Measurements from ENCODE around the gene CLIP1. TPM values are rescaled to one million over a fixed set of nuclear protein-coding genes. Genes with fewer than 3 reads are reported as not detected.
A peak's percentile ranks its signal among the peaks of the same experiment; 100 is the strongest.

The CLIP1 gene
- total and polyA plus RNA-seq, 2 of the 8 experiments (the other 6 are each of a cell fraction or from before 2014, with no cell fraction given) = 19.0 to 27.6 TPM

- Histone ChIP-seq H3K79me1 (ENCODE audit: low read depth, low read length) (no peaks in the 10 kb centered on the region), H3K27me3 (replicated peaks in 1 of 4; ENCODE audit: control insufficient read depth in 3 of 4, extremely low read depth in 1 of 4, insufficient read depth in 3 of 4, low read length in 3 of 4) (no peaks in the 10 kb centered on the region), H3K4me3 (ENCODE audit: extremely low read depth in 1 of 4, insufficient read depth in 2 of 4, low read depth in 3 of 4, low read length in 4 of 4) (peak overlapping the region; percentile 63 to 81 (median 72)), H3K4ac (replicated peaks; ENCODE audit: insufficient read length, low read depth, low read length) (no peak overlapping the region), H3K9ac (replicated peaks in 1 of 4; ENCODE audit: extremely low read depth in 1 of 4, low read depth in 3 of 4, low read length in 3 of 4) (peak overlapping the region; percentile 50 to 81 (median 70); a peak in 6 of 7 replicates), H4K8ac (ENCODE audit: extremely low read depth, insufficient read depth, low read length) (no peak overlapping the region), H3K79me2 (ENCODE audit: control insufficient read depth in 1 of 2, insufficient read depth in 2 of 2, low read length in 2 of 2) (peaks cover 0 to 4% of the 10 kb centered on the region in 2 experiments; a peak in 1 of 4 replicates), H2BK20ac (ENCODE audit: low read length) (no peak overlapping the region), H2AK5ac (ENCODE audit: low read depth, low read length) (no peak overlapping the region), H2BK5ac (ENCODE audit: low read depth, low read length) (no peak overlapping the region), H4K20me1 (replicated peaks in 1 of 2; ENCODE audit: control insufficient read depth in 1 of 2, insufficient read depth in 2 of 2, low read length in 2 of 2) (no peaks in the 10 kb centered on the region), H3K18ac (ENCODE audit: extremely low read depth, low read length) (no peak overlapping the region; the same call in 1 of the 2 replicates), H2BK12ac (ENCODE audit: low read depth, low read length) (no peak overlapping the region), H3K56ac (replicated peaks; ENCODE audit: insufficient read length, low read depth, low read length) (no peak overlapping the region), H2BK15ac (ENCODE audit: low read length) (no peak overlapping the region), H3K14ac (ENCODE audit: insufficient read length) (no peak overlapping the region), H4K91ac (replicated peaks; ENCODE audit: insufficient read length, low read length) (no peak overlapping the region), H3K4me1 (replicated peaks in 1 of 4; ENCODE audit: control insufficient read depth in 3 of 4, insufficient read depth in 4 of 4, low read length in 3 of 4) (peaks cover 0 to 10% (median 4%) of the 10 kb centered on the region in 4 experiments; a peak in 3 of 7 replicates), H2AFZ (ENCODE audit: low read length) (no peak overlapping the region), H3K23ac (ENCODE audit: insufficient read length) (no peak overlapping the region), H3K36me3 (ENCODE audit: control insufficient read depth in 2 of 4, insufficient read depth in 4 of 4, low read length in 3 of 4) (no peaks in the 10 kb centered on the region), H3K27ac (ENCODE audit: low read depth, low read length) (no peak overlapping the region), H3K23me2 (ENCODE audit: low read depth, low read length) (peaks cover 9% of the 10 kb centered on the region), H4K5ac (ENCODE audit: insufficient read length, low read depth, low read length) (no peak overlapping the region), H2BK120ac (replicated peaks; ENCODE audit: low read depth, low read length) (no peak overlapping the region), H3K4me2 (ENCODE audit: insufficient read depth in 1 of 2, low read depth in 2 of 2, low read length in 2 of 2) (peak overlapping the region; percentile 68 to 71), H3K9me3 (ENCODE audit: insufficient read depth in 2 of 2, low read depth in 1 of 2, low read length in 1 of 2) (no peaks in the 10 kb centered on the region)
- 13% methylated on average over 14 of the region's 14 CpGs; no CpG with 5 or more reads in 1 of the 2 experiments for WGBS, 2 experiments (ENCODE audit: extremely low coverage in 1 of 2, insufficient coverage in 1 of 2, insufficient read length in 1 of 2, insufficient replicate concordance in 2 of 2, low coverage in 1 of 2, low lambda C conversion rate in 2 of 2, missing lambda C conversion rate in 1 of 2)
- FAIRE-seq (no peak), DNase-seq (ENCODE audit: low read depth in 1 of 2, low spot score in 2 of 2) (no peak)
- ChIA-PET CTCF (ENCODE audit: partially characterized antibody) (interaction anchor here (0.6 to 4.0 kb wide), 4 partner anchors 10 to 310 kb away, joined by 3 to 22 read pairs (median 3); no protein-coding TSS in a partner anchor), POLR2A (ENCODE audit: partially characterized antibody) (interaction anchor here (0.6 to 1.3 kb wide), 8 partner anchors 9 to 70 kb away, joined by 3 to 4 read pairs (median 3); no protein-coding TSS in a partner anchor)
- TF ChIP-seq HDAC2 (IDR thresholded peaks at IDR 0.05; ENCODE audit: borderline replicate concordance in 1 of 2, low read depth in 2 of 2, low read length in 2 of 2) (no peak), USF2 (IDR thresholded peaks at IDR 0.05; ENCODE audit: low read length) (no peak), TEAD4 (IDR thresholded peaks at IDR 0.05; ENCODE audit: low read depth, low read length) (no peak), JUND (IDR thresholded peaks at IDR 0.05; ENCODE audit: low read length) (no peak), TBP (IDR thresholded peaks at IDR 0.05; ENCODE audit: low read depth, low read length) (no peak), SAP30 (IDR thresholded peaks at IDR 0.05; ENCODE audit: insufficient read depth, insufficient replicate concordance, low read length) (no peak), SIN3A (conservative IDR thresholded peaks at IDR 0.05 in 1 of 2, IDR thresholded peaks at IDR 0.05 in 1 of 2; ENCODE audit: low read depth in 1 of 2, low read length in 2 of 2) (no peak), ATF3 (IDR thresholded peaks at IDR 0.05; ENCODE audit: insufficient read depth, low read depth, low read length) (no peak), E2F6 (IDR thresholded peaks at IDR 0.05) (no peak)
These were observed 1.2 kb downstream of the CLIP1 start for GRCh38 chr12:122421187-122421820.

All from H1 (cell line).